Omental fat pad (tissue), 4 donors: ENCODE results near the gene SCN10A. TPM values are rescaled to one million over a fixed set of nuclear protein-coding genes. Genes with fewer than 3 reads are reported as not detected.

Source experiments
- ATAC-seq: fragments of 150-250 bp; one replicate; pipeline ENCODE4 v1.9.1; 2016; ENCODE audit warnings: mild to moderate bottlenecking, moderate library complexity; ENCODE audit not compliant: low FRiP score
- DNase-seq: peaks from one replicate; pipeline ENCODE4 v3.0.0-alpha.2; 2019; ENCODE audit warnings: low spot score
- total RNA-seq, 4 donors: library from RNA; depleted of rRNA; stranded (reverse); fragments of >200 nt; gene quantifications; one replicate each; pipeline ENCODE4 v1.1.0, GENCODE V29; 2016
- TF ChIP-seq, protein P1 (sequence below), 3 donors: fragments of 450-650 bp; IDR thresholded peaks; one replicate each; pipeline ENCODE4 v1.5.1; 2016 to 2017; ENCODE audit warnings: antibody characterized with exemption in 3 of 3, mild to moderate bottlenecking in 3 of 3, moderate library complexity in 2 of 3

Gene SCN10A
- total RNA-seq, 4 donors from 2014 or later = not detected

DNA sequence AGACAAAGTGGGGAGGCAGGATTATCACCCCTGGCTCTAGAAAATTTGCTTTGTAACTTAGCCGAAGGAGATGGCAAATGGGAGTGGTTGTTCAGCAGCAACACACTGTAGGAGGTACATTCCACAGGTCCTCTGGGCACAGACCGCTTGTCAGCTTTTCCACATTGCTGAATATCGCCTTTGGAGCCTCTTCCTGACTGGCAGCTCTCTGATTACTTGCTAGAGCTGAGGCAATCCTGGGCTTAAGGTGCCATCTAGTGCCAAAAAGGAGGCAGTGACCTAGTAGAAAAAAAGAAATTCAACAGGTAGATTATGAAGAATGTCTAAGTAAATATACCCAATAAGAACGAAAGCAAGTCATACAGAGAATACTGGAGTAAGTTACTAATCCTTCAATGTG is 153.5 kb downstream of the SCN10A start:
- TF ChIP-seq, protein P1, sequence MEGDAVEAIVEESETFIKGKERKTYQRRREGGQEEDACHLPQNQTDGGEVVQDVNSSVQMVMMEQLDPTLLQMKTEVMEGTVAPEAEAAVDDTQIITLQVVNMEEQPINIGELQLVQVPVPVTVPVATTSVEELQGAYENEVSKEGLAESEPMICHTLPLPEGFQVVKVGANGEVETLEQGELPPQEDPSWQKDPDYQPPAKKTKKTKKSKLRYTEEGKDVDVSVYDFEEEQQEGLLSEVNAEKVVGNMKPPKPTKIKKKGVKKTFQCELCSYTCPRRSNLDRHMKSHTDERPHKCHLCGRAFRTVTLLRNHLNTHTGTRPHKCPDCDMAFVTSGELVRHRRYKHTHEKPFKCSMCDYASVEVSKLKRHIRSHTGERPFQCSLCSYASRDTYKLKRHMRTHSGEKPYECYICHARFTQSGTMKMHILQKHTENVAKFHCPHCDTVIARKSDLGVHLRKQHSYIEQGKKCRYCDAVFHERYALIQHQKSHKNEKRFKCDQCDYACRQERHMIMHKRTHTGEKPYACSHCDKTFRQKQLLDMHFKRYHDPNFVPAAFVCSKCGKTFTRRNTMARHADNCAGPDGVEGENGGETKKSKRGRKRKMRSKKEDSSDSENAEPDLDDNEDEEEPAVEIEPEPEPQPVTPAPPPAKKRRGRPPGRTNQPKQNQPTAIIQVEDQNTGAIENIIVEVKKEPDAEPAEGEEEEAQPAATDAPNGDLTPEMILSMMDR (IDR thresholded peaks at IDR 0.05) = no peak
- no peak for ATAC-seq

DNA sequence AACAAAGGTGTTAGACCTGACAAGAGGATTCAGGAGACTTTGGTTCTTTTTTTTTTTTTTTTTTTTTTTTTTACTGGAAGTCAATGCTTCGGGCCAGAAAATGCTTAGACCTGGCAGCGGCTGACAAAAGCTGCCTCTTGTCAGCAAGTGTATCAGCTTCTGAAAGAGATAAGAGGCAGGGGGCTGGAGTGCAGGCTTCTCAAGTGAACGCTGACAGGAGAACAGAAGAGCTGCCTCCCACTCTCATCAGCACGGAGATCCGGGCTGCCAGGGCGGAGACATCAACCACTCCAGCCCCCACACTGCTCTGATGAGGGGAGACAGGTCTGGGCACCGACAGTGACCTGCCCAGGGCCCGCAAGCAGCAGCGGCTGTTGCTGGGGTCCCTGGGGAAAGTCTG is 157.2 kb downstream of the SCN10A start:
- ATAC-seq (no peak), DNase-seq (no peak)
- TF ChIP-seq, protein P1 (IDR thresholded peaks at IDR 0.05) = no peak

More for the DNA sequence above, 153.5 kb downstream of the SCN10A start:
- DNase-seq = no peak

DNA sequence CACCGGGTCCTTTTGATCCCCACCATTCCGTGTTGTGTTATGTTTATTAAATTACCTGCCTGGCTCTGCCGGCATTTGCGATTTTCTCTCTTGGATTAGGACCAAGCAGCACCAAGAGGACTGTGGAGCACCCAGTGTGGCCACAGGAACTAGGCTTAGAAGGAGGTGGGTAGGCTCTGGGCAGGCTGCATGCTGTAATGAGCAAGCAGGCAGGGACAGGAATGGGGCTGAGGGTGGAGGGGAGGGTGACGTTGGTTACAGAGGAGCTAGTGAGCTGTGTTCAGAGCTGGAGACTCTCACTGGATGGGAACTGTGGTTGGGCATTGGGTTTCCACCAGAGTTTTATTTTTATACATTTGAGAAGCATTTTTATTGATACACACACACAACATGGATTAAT is 158.6 kb downstream of the SCN10A start:
- TF ChIP-seq, protein P1 (IDR thresholded peaks at IDR 0.05) = no peak
- no peak for ATAC-seq
- no peak for DNase-seq

DNA sequence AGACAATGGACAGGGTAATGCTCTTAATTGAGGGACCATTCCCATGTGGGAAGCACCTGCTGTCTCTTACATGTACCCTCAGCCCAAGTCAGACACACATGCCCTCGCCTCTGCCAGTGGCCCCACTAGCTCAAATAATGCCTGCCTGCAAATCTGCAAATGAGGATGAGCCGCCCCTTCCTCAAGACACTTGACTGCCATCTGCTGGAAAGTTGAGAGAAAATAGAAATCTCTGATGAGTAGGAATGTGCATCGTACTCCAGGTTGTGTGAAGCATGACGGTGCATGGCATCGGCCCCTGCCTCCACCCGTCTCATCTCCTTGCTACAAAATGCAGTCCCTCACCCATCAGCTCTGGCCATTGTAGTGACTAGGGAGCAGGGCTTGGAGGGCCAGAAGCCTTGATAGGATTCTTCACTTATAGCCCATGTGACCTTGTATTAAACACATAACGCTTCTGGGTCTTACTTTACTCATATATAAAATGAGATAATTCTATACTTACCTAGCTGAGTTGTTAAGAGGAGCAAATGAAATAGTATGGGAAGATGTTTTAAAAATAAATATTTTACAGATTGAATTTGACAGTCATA is 160.2 kb downstream of the SCN10A start:
- DNase-seq (no peak), ATAC-seq (no peak)
- TF ChIP-seq, protein P1 (IDR thresholded peaks at IDR 0.05) = no peak

DNA sequence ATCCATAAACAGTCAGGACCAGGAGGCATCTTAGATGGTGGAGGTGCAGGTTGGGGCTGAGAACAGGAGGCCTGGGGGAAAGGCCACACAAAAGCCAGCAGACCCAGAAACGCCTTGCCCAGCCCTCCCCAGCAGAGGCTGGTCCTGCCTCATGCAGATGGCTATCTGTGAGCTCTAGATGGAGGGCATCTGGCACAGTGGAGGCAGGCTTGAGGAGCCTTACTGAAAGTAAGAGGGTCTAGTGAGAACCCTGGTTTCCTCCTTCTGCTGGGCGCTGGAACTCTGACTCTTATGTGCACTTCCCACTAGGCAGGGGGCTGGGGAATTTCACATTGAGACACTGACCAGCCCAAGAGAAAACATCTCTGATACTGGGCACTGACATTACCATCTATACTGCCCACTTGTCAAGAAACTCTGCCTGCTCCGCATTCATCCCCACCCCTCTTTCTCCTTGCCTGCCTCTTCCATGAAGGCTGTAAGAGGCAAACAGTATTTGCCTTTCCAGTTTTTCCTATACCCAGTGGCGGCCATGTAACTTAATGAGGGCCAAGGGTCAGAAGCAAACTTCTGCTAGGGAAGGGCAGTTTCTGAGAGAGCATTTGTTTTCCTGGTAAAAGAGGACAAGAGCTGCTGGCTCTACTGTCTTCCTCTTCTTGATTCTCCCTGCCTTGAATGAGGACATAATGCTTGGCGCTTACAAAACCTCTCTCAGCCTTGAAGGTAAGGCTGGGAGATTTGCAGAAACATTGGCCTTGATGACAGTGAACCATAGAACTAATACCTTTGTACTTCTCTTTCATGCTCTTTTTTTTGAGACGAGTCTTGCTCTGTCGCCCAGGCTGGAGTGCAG is 162.1 kb downstream of the SCN10A start:
- no peak for ATAC-seq
- TF ChIP-seq, protein P1 (IDR thresholded peaks at IDR 0.05) = no peak
- DNase-seq = no peak

DNA sequence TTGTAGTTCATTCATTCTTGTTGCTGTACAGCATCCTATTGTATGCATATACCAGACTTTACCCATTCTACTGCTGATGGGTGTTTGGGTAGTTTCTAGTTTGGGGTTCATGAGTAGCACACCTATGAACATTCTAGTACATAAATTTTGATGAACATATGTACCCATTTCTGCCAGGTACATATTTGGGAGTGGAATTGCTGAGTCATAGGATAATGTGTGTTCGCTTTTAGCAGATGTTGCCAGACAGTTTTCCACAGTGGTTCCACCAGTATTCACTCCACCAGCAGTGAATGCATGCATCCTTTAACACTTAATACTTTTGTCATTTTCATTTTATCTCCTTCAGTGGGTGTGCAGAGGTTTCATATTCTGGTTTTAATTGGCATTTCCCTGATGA is 163.1 kb downstream of the SCN10A start:
- ATAC-seq = no peak
- TF ChIP-seq, protein P1 (IDR thresholded peaks at IDR 0.05) = no peak
- no peak for DNase-seq
